Measurements from ENCODE around the gene CCDC180.

DNA sequence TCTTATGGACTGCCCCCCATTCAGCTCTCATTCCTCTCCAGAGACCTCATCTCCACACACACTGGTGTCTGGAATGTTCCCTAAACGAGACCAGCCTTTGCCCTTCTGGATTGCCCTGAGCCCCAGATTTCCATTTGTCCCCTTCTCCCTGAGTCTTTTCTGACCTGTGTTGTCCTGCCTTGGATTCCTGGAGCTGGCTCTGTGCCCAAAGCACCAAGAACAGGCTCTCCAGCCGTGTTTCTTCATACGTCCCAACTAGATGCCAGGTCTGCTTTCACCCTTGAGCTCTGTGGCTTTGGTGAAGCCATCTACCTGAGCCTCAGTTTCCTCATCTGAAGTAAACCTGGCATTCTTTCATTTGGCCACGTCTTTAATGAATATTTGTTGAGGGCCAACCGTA is 6.3 kb downstream of the CCDC180 start:
- TF ChIP-seq, protein P1, sequence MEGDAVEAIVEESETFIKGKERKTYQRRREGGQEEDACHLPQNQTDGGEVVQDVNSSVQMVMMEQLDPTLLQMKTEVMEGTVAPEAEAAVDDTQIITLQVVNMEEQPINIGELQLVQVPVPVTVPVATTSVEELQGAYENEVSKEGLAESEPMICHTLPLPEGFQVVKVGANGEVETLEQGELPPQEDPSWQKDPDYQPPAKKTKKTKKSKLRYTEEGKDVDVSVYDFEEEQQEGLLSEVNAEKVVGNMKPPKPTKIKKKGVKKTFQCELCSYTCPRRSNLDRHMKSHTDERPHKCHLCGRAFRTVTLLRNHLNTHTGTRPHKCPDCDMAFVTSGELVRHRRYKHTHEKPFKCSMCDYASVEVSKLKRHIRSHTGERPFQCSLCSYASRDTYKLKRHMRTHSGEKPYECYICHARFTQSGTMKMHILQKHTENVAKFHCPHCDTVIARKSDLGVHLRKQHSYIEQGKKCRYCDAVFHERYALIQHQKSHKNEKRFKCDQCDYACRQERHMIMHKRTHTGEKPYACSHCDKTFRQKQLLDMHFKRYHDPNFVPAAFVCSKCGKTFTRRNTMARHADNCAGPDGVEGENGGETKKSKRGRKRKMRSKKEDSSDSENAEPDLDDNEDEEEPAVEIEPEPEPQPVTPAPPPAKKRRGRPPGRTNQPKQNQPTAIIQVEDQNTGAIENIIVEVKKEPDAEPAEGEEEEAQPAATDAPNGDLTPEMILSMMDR (IDR thresholded peaks at IDR 0.05; ENCODE audit: insufficient read depth, low read length), result no peak
- TF ChIP-seq, protein P2, sequence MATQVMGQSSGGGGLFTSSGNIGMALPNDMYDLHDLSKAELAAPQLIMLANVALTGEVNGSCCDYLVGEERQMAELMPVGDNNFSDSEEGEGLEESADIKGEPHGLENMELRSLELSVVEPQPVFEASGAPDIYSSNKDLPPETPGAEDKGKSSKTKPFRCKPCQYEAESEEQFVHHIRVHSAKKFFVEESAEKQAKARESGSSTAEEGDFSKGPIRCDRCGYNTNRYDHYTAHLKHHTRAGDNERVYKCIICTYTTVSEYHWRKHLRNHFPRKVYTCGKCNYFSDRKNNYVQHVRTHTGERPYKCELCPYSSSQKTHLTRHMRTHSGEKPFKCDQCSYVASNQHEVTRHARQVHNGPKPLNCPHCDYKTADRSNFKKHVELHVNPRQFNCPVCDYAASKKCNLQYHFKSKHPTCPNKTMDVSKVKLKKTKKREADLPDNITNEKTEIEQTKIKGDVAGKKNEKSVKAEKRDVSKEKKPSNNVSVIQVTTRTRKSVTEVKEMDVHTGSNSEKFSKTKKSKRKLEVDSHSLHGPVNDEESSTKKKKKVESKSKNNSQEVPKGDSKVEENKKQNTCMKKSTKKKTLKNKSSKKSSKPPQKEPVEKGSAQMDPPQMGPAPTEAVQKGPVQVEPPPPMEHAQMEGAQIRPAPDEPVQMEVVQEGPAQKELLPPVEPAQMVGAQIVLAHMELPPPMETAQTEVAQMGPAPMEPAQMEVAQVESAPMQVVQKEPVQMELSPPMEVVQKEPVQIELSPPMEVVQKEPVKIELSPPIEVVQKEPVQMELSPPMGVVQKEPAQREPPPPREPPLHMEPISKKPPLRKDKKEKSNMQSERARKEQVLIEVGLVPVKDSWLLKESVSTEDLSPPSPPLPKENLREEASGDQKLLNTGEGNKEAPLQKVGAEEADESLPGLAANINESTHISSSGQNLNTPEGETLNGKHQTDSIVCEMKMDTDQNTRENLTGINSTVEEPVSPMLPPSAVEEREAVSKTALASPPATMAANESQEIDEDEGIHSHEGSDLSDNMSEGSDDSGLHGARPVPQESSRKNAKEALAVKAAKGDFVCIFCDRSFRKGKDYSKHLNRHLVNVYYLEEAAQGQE (IDR thresholded peaks at IDR 0.05; ENCODE audit: insufficient replicate concordance, low read depth), result no peak
